Testis (tissue), 2 donors: ENCODE measurements around the gene ROBO1.

Experiments
- POLR2A ChIP-seq: fragments of 450-650 bp; IDR thresholded peaks from one replicate; pipeline ENCODE4 v1.6.1; 2017; ENCODE audit warnings: antibody characterized with exemption, mild to moderate bottlenecking, moderate library complexity
- TF ChIP-seq, protein P1 (sequence below), 3 experiments: fragments of 450-650 bp in 2 of 3; fragments of 200-600 bp in 1 of 3; sonication (generic) in 1 of 3; IDR thresholded peaks; one replicate each; pipeline ENCODE4 v1.5.1; 2016 to 2019; ENCODE audit warnings: antibody characterized with exemption in 3 of 3, mild to moderate bottlenecking in 2 of 3, moderate library complexity in 1 of 3

DNA sequence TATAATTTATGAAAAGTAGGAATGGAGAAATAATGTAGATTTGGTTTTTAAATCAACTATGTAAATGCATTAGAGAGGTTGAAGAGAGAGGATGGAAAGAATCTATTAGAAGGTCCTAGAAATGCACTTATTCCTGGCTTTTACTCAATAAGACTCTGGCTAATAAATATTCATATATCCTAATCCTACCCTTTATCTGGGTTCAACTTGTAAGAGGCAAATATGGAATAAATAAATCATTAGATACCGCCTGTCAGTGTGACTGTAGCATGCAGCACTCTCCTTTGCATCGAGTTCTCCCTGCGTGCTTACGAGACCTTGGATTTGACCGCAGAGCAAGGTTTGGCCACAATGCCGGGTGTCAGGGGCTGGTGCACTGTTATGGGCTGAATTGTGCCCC lies 1156.5 kb downstream of the ROBO1 start:
- no peak for TF ChIP-seq POLR2A
- TF ChIP-seq, protein P1, sequence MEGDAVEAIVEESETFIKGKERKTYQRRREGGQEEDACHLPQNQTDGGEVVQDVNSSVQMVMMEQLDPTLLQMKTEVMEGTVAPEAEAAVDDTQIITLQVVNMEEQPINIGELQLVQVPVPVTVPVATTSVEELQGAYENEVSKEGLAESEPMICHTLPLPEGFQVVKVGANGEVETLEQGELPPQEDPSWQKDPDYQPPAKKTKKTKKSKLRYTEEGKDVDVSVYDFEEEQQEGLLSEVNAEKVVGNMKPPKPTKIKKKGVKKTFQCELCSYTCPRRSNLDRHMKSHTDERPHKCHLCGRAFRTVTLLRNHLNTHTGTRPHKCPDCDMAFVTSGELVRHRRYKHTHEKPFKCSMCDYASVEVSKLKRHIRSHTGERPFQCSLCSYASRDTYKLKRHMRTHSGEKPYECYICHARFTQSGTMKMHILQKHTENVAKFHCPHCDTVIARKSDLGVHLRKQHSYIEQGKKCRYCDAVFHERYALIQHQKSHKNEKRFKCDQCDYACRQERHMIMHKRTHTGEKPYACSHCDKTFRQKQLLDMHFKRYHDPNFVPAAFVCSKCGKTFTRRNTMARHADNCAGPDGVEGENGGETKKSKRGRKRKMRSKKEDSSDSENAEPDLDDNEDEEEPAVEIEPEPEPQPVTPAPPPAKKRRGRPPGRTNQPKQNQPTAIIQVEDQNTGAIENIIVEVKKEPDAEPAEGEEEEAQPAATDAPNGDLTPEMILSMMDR (IDR thresholded peaks at IDR 0.05): no peak
